Activated CD4-positive, alpha-beta T cell treated with anti-CD3 and anti-CD28 coated beads, Interleukin-2, amount 50 U/mL, for 1 hour (primary cell): Measurements from ENCODE around the gene SURF6.
"Not testable (repeated sequence)": the region's sequence is repeated elsewhere in the genome, so short reads cannot be mapped to it uniquely, and the experiment has no call there.

Source experiments
- DNase-seq: peaks from one replicate; pipeline ENCODE4 v3.0.0-alpha.2; 2020

SURF6 gene

GRCh38 chr9:133346021-133346785 lies 10.2 kb upstream of the SURF6 start:
- DNase-seq, result no peak

GRCh38 chr9:133345596-133345995 lies 9.6 kb upstream of the SURF6 start:
- no peak for DNase-seq

GRCh38 chr9:133344979-133345378 lies 9.0 kb upstream of the SURF6 start:
- no peak for DNase-seq

GRCh38 chr9:133344071-133344470 lies 8.1 kb upstream of the SURF6 start:
- DNase-seq, result no peak

GRCh38 chr9:133342570-133342969 lies 6.6 kb upstream of the SURF6 start:
- DNase-seq, result no peak

- DNase-seq, result no peak
Observed at GRCh38 chr9:133342069-133342406, 6.0 kb upstream of the SURF6 start.

GRCh38 chr9:133341369-133342068 lies 5.5 kb upstream of the SURF6 start:
- no peak for DNase-seq

- no peak for DNase-seq
Observed at GRCh38 chr9:133340916-133341315, 4.9 kb upstream of the SURF6 start.

GRCh38 chr9:133340256-133340655 lies 4.3 kb upstream of the SURF6 start:
- no peak for DNase-seq

- DNase-seq, result no peak
Observed at GRCh38 chr9:133339641-133340040, 3.7 kb upstream of the SURF6 start.

- DNase-seq, result not testable (repeated sequence)
Observed at GRCh38 chr9:133334888-133335287, 1.1 kb downstream of the SURF6 start.

- no peak for DNase-seq
Observed at GRCh38 chr9:133334161-133334560, 1.8 kb downstream of the SURF6 start.

GRCh38 chr9:133333566-133333965 lies 2.4 kb downstream of the SURF6 start:
- DNase-seq, result no peak

- DNase-seq, result no peak
Observed at GRCh38 chr9:133333011-133333410, 3.0 kb downstream of the SURF6 start.

- DNase-seq, result no peak
Observed at GRCh38 chr9:133332381-133332730, 3.6 kb downstream of the SURF6 start.

- DNase-seq, result no peak
Observed at GRCh38 chr9:133331641-133332380, 4.2 kb downstream of the SURF6 start.

- DNase-seq, result no peak
Observed at GRCh38 chr9:133331221-133331620, 4.8 kb downstream of the SURF6 start.

- DNase-seq, result not testable (repeated sequence)
Observed at GRCh38 chr9:133329306-133330156, 6.5 kb downstream of the SURF6 start.

- DNase-seq, result no peak
Observed at GRCh38 chr9:133327834-133328484, 8.0 kb downstream of the SURF6 start.

GRCh38 chr9:133327021-133327420 lies 9.0 kb downstream of the SURF6 start:
- DNase-seq, result not testable (repeated sequence)

- DNase-seq, result no peak
Observed at GRCh38 chr9:133323991-133324703, 11.8 kb downstream of the SURF6 start.

- DNase-seq, result no peak
Observed at GRCh38 chr9:133323211-133323610, 12.8 kb downstream of the SURF6 start.
